ENCODE results near the gene CBLIF. TPM values are rescaled to one million over a fixed set of nuclear protein-coding genes. Genes with fewer than 3 reads are reported as not detected.

Gene CBLIF
- total RNA-seq, 2 experiments from 2014 or later: not detected

GRCh38 chr11:59801160-59801706 lies 44.1 kb downstream of the CBLIF start:
- no peaks in the 10 kb centered on the region for H3K27me3 Mint-ChIP-seq
- H3K36me3 Mint-ChIP-seq (ENCODE audit: low read depth): peaks cover 35% of the 10 kb centered on the region
- H3K4me1 ChIP-seq (ENCODE audit: insufficient read depth, low read length): no peaks in the 10 kb centered on the region
- DNase-seq (no peak), ATAC-seq (ENCODE audit: poor library complexity) (no peak)
- ChIA-PET POLR2A (interaction anchor here (1.2 to 2.6 kb wide), 3 partner anchors 9 to 46 kb away, joined by 5 to 20 read pairs (median 8); partner anchors contain the start of genes MRPL16 and STX3), CTCF (interaction anchor here (0.6 to 7.3 kb wide), 2 partner anchors 46 to 51 kb away, joined by 3 to 50 read pairs; partner anchors contain the start of gene STX3)
- H3K4me3 ChIP-seq (ENCODE audit: low read length): no peak overlapping the region
- H3K27ac Mint-ChIP-seq: no peak overlapping the region
- intact Hi-C loops (cut with DNase I, micrococcal nuclease): loop anchor here in 1 of 2 experiments (2.0 to 10.0 kb wide), 3 partner anchors 129 to 656 kb away; partner anchors contain the start of gene FAM111A
- TF ChIP-seq CTCF (IDR thresholded peaks at IDR 0.05): no peak
- no peaks in the 10 kb centered on the region for H3K9me3 Mint-ChIP-seq
- H3K4me3 Mint-ChIP-seq: no peak overlapping the region
- H3K9me3 ChIP-seq (ENCODE audit: control insufficient read depth in 1 of 2, insufficient read depth in 1 of 2, low read length in 2 of 2): no peaks in the 10 kb centered on the region
- H3K27ac ChIP-seq (ENCODE audit: low read depth in 1 of 2, low read length in 2 of 2): no peak overlapping the region
- no peaks in the 10 kb centered on the region for H3K27me3 ChIP-seq (ENCODE audit: control insufficient read depth in 1 of 2, insufficient read depth in 2 of 2, low read length in 2 of 2)
- peaks cover 10% of the 10 kb centered on the region for H3K36me3 ChIP-seq (ENCODE audit: insufficient read depth, low read length)
- no peaks in the 10 kb centered on the region for H3K4me1 Mint-ChIP-seq (ENCODE audit: low read depth)

GRCh38 chr11:59800390-59801025 lies 44.8 kb downstream of the CBLIF start:
- POLR2A ChIA-PET: interaction anchor here (1.8 to 2.6 kb wide), 2 partner anchors 10 to 46 kb away, joined by 8 to 20 read pairs; partner anchors contain the start of genes MRPL16 and STX3
- Mint-ChIP-seq H3K36me3 (ENCODE audit: low read depth) (peaks cover 35% of the 10 kb centered on the region), H3K27me3 (no peaks in the 10 kb centered on the region), H3K9me3 (no peaks in the 10 kb centered on the region), H3K27ac (no peak overlapping the region), H3K4me3 (no peak overlapping the region), H3K4me1 (ENCODE audit: low read depth) (no peaks in the 10 kb centered on the region)
- DNase-seq: no peak
- intact Hi-C loops (cut with DNase I, micrococcal nuclease): loop anchor here in 1 of 2 experiments (2.0 to 10.0 kb wide), 3 partner anchors 128 to 656 kb away; partner anchors contain the start of gene FAM111A
- Histone ChIP-seq H3K9me3 (ENCODE audit: control insufficient read depth in 1 of 2, insufficient read depth in 1 of 2, low read length in 2 of 2) (no peaks in the 10 kb centered on the region), H3K27ac (ENCODE audit: low read depth in 1 of 2, low read length in 2 of 2) (no peak overlapping the region), H3K4me1 (ENCODE audit: insufficient read depth, low read length) (no peaks in the 10 kb centered on the region), H3K4me3 (ENCODE audit: low read length) (no peak overlapping the region), H3K36me3 (ENCODE audit: insufficient read depth, low read length) (peaks cover 15% of the 10 kb centered on the region), H3K27me3 (ENCODE audit: control insufficient read depth in 1 of 2, insufficient read depth in 2 of 2, low read length in 2 of 2) (no peaks in the 10 kb centered on the region)
- TF ChIP-seq CTCF (IDR thresholded peaks at IDR 0.05): no peak
- ATAC-seq (ENCODE audit: poor library complexity): no peak
- CTCF ChIA-PET: interaction anchor here (0.6 to 7.3 kb wide), 2 partner anchors 46 to 51 kb away, joined by 3 to 50 read pairs; partner anchors contain the start of gene STX3

GRCh38 chr11:59794417-59794816 lies 50.9 kb downstream of the CBLIF start:
- Histone ChIP-seq H3K27ac (ENCODE audit: low read depth in 1 of 2, low read length in 2 of 2) (no peak overlapping the region), H3K4me3 (ENCODE audit: low read length) (no peak overlapping the region), H3K27me3 (ENCODE audit: control insufficient read depth in 1 of 2, insufficient read depth in 2 of 2, low read length in 2 of 2) (no peaks in the 10 kb centered on the region), H3K4me1 (ENCODE audit: insufficient read depth, low read length) (no peaks in the 10 kb centered on the region), H3K36me3 (ENCODE audit: insufficient read depth, low read length) (peaks cover 29% of the 10 kb centered on the region), H3K9me3 (ENCODE audit: control insufficient read depth in 1 of 2, insufficient read depth in 1 of 2, low read length in 2 of 2) (no peaks in the 10 kb centered on the region)
- no peak for TF ChIP-seq CTCF (IDR thresholded peaks at IDR 0.05)
- no peak for DNase-seq
- Mint-ChIP-seq H3K4me1 (ENCODE audit: low read depth) (no peaks in the 10 kb centered on the region), H3K9me3 (no peaks in the 10 kb centered on the region), H3K4me3 (no peak overlapping the region), H3K27me3 (no peaks in the 10 kb centered on the region), H3K36me3 (ENCODE audit: low read depth) (peaks cover 55% of the 10 kb centered on the region), H3K27ac (no peak overlapping the region)
- ChIA-PET POLR2A (no interaction called here), CTCF (interaction anchor here (1.6 kb wide), 1 partner anchor 18 kb away, joined by 3 read pairs; no protein-coding TSS in a partner anchor)
- intact Hi-C loops (cut with DNase I, micrococcal nuclease): no loop called here
- ATAC-seq (ENCODE audit: poor library complexity): no peak
